Measurements from ENCODE around the gene MIF4GD. TPM values are rescaled to one million over a fixed set of nuclear protein-coding genes. Genes with fewer than 3 reads are reported as not detected.

Gene MIF4GD
- total RNA-seq, 2 donors from 2014 or later, result 14.1 to 31.4 TPM

- 96% methylated on average over 8 of the region's 8 CpGs for WGBS
- Histone ChIP-seq H3K27me3 (replicated peaks; ENCODE audit: insufficient read depth) (no peaks in the 10 kb centered on the region), H3K9me3 (no peaks in the 10 kb centered on the region), H3K4me3 (no peak overlapping the region), H3K36me3 (peaks cover 19% of the 10 kb centered on the region in 2 donors), H3K27ac (no peak overlapping the region), H3K4me1 (replicated peaks) (no peaks in the 10 kb centered on the region)
- DNase-seq (ENCODE audit: low spot score), result no peak
- intact Hi-C loops (cut with DNase I), result no loop called here
- TF ChIP-seq CTCF (IDR thresholded peaks at IDR 0.05), result no peak
- no peak for TF ChIP-seq POLR2AphosphoS5 (IDR thresholded peaks at IDR 0.05)
- no peak for TF ChIP-seq POLR2A (IDR thresholded peaks at IDR 0.05)
Observed at GRCh38 chr17:75231071-75231470, 40.0 kb downstream of the MIF4GD start.

- no peaks in the 10 kb centered on the region for H3K4me1 ChIP-seq (replicated peaks)
- DNase-seq (ENCODE audit: low spot score), result no peak
- H3K27me3 ChIP-seq (replicated peaks; ENCODE audit: insufficient read depth), result no peaks in the 10 kb centered on the region
- WGBS, result 52% methylated on average over 4 of the region's 4 CpGs
- H3K9me3 ChIP-seq, result no peaks in the 10 kb centered on the region
- H3K36me3 ChIP-seq, result peaks cover 8 to 19% of the 10 kb centered on the region in 2 donors
- peak overlapping the region; percentile 75 to 80 for H3K27ac ChIP-seq
- H3K4me3 ChIP-seq, result no peak overlapping the region
- TF ChIP-seq CTCF (IDR thresholded peaks at IDR 0.05) (no peak), POLR2A (IDR thresholded peaks at IDR 0.05) (no peak), POLR2AphosphoS5 (IDR thresholded peaks at IDR 0.05) (no peak)
- intact Hi-C loops (cut with DNase I), result no loop called here
Observed at GRCh38 chr17:75228847-75229246, 42.2 kb downstream of the MIF4GD start.

GRCh38 chr17:75228305-75228704 is 42.7 kb downstream of the MIF4GD start:
- H3K27ac ChIP-seq, result peak overlapping the region; percentile 75 to 80
- peak; percentile 46 for DNase-seq (ENCODE audit: low spot score)
- H3K4me1 ChIP-seq (replicated peaks), result no peaks in the 10 kb centered on the region
- no peak overlapping the region for H3K4me3 ChIP-seq
- peaks cover 8 to 19% of the 10 kb centered on the region in 2 donors for H3K36me3 ChIP-seq
- intact Hi-C loops (cut with DNase I), result no loop called here
- no peaks in the 10 kb centered on the region for H3K27me3 ChIP-seq (replicated peaks; ENCODE audit: insufficient read depth)
- whole genome bisulfite sequencing, result 22% methylated on average over 2 of the region's 2 CpGs
- no peaks in the 10 kb centered on the region for H3K9me3 ChIP-seq
- TF ChIP-seq CTCF (IDR thresholded peaks at IDR 0.05) (no peak), POLR2AphosphoS5 (IDR thresholded peaks at IDR 0.05) (peak; percentile 52), POLR2A (IDR thresholded peaks at IDR 0.05) (no peak)

GRCh38 chr17:75227729-75228128 is 43.3 kb downstream of the MIF4GD start:
- Histone ChIP-seq H3K4me3 (no peak overlapping the region), H3K4me1 (replicated peaks) (no peaks in the 10 kb centered on the region), H3K36me3 (peaks cover 8 to 16% of the 10 kb centered on the region in 2 donors), H3K9me3 (no peaks in the 10 kb centered on the region), H3K27me3 (replicated peaks; ENCODE audit: insufficient read depth) (no peaks in the 10 kb centered on the region), H3K27ac (peak overlapping the region; percentile 75 to 80)
- intact Hi-C loops (cut with DNase I), result no loop called here
- DNase-seq (ENCODE audit: low spot score), result peak; percentile 45
- TF ChIP-seq POLR2AphosphoS5 (IDR thresholded peaks at IDR 0.05) (peak; percentile 54), POLR2A (IDR thresholded peaks at IDR 0.05) (no peak)
- WGBS, result 61% methylated on average over 5 of the region's 5 CpGs

GRCh38 chr17:75225016-75225415 is 46.0 kb downstream of the MIF4GD start:
- no peak overlapping the region for H3K27ac ChIP-seq
- no peak for DNase-seq (ENCODE audit: low spot score)
- TF ChIP-seq POLR2A (IDR thresholded peaks at IDR 0.05), result no peak
- no peak for TF ChIP-seq POLR2AphosphoS5 (IDR thresholded peaks at IDR 0.05)
- no peak for TF ChIP-seq CTCF (IDR thresholded peaks at IDR 0.05)
- 76% methylated on average over 14 of the region's 14 CpGs for WGBS
- H3K4me3 ChIP-seq, result no peak overlapping the region
- intact Hi-C loops (cut with DNase I), result no loop called here
- no peaks in the 10 kb centered on the region for H3K9me3 ChIP-seq
- H3K27me3 ChIP-seq (replicated peaks; ENCODE audit: insufficient read depth), result no peaks in the 10 kb centered on the region
- peaks cover 0 to 5% of the 10 kb centered on the region in 2 donors for H3K36me3 ChIP-seq
- H3K4me1 ChIP-seq (replicated peaks), result no peaks in the 10 kb centered on the region

Measured in prostate gland (tissue), 2 donors.